HepG2 (cell line): Measurements from ENCODE around the gene GAL3ST3. TPM values are rescaled to one million over a fixed set of nuclear protein-coding genes. Genes with fewer than 3 reads are reported as not detected.

ENCODE experiments used
- ATAC-seq: fragments of 200-7000 bp; cut with Tn5 transposase; 3 replicates; pipeline ENCODE4 v1.9.1; 2020; ENCODE audit warnings: mild to moderate bottlenecking, moderate library complexity
- BruUV-seq: library from RNA; stranded (reverse); fragments of 400-500 nt; replicated peaks from 2 replicates; lab custom pipeline; 2021; lab: Mats Ljungman, UMichigan
- CTCF ChIA-PET: fragments of 300-600 bp; formaldehyde crosslinking; extraction: SDS; loops from one replicate; lab custom pipeline; 2021; ENCODE audit warnings: low total read pairs, inconsistent platforms, low intra/inter-chr PET ratio; lab: Yijun Ruan, JAX
- POLR2A ChIA-PET: fragments of 350-600 bp; sonication (Branson Sonifier 250); formaldehyde crosslinking; loops from one replicate; lab custom pipeline; 2020; ENCODE audit warnings: antibody characterized with exemption, inconsistent platforms; lab: Yijun Ruan, JAX
- DNase-seq: peaks from one replicate; pipeline ENCODE4 v3.0.0-alpha.2; 2015; ENCODE audit warnings: low spot score
- FAIRE-seq: peaks from 3 replicates; lab custom pipeline; 2011; peaks lifted over from hg19 to GRCh38; lab: Jason Lieb, UNC
- H2AFZ ChIP-seq: one replicate; pipeline ENCODE4 v1.6.1; 2011; ENCODE audit warnings: low read length, inconsistent platforms
- H3K27ac ChIP-seq: fragments of 300-600 bp; 3 replicates; pipeline ENCODE4 v1.8.0; 2011; ENCODE audit warnings: mixed run types, mild to moderate bottlenecking, mixed read lengths, low read length, inconsistent platforms; ENCODE audit not compliant: insufficient read depth; ENCODE audit errors: extremely low read length
- H3K27me3 ChIP-seq, 2 experiments: fragments of 200-600 bp in 1 of 2; 2 replicates in 1 of 2; 3 replicates in 1 of 2; pipeline versions ENCODE4 v1.6.0 to v1.8.0; 2011; ENCODE audit warnings: low read length in 2 of 2, mild to moderate bottlenecking in 2 of 2, moderate library complexity in 2 of 2, inconsistent platforms in 1 of 2; ENCODE audit not compliant: insufficient read depth in 2 of 2, control insufficient read depth in 1 of 2
- H3K36me3 ChIP-seq, 2 experiments: fragments of 200-600 bp in 1 of 2; replicated peaks in 1 of 2; 2 replicates in 1 of 2; 3 replicates in 1 of 2; pipeline versions ENCODE4 v1.5.1 to v1.8.0; 2011; ENCODE audit warnings: low read length in 2 of 2, inconsistent platforms in 1 of 2; ENCODE audit not compliant: insufficient read depth in 2 of 2, control insufficient read depth in 1 of 2
- H3K4me1 ChIP-seq: 2 replicates; pipeline ENCODE4 v1.5.1; 2012; ENCODE audit warnings: low read length, inconsistent platforms; ENCODE audit not compliant: insufficient read depth
- H3K4me2 ChIP-seq: 2 replicates; pipeline ENCODE4 v1.6.0; 2011; ENCODE audit warnings: low read depth, low read length, inconsistent platforms
- H3K4me3 ChIP-seq, 3 experiments: fragments of 200-600 bp in 1 of 3; sonication (generic), shearing (Covaris generic) in 1 of 3; replicated peaks in 1 of 3; 2 replicates each; pipeline ENCODE4 v1.5.1; 2011 to 2016; ENCODE audit warnings: low read length in 3 of 3, inconsistent platforms in 2 of 3, low read depth in 2 of 3, mild to moderate bottlenecking in 2 of 3, control low read depth in 1 of 3, mixed read lengths in 1 of 3; ENCODE audit not compliant: insufficient read depth in 1 of 3
- H3K79me2 ChIP-seq: one replicate; pipeline ENCODE4 v1.6.1; 2011; ENCODE audit warnings: low read length, inconsistent platforms; ENCODE audit not compliant: insufficient read depth
- H3K9ac ChIP-seq: 2 replicates; pipeline ENCODE4 v1.6.0; 2011; ENCODE audit warnings: mild to moderate bottlenecking, low read depth, low read length, inconsistent platforms; ENCODE audit not compliant: insufficient read depth
- H3K9me3 ChIP-seq: 2 replicates; pipeline ENCODE4 v1.5.1; 2012; ENCODE audit warnings: mild to moderate bottlenecking, low read length
- H4K20me1 ChIP-seq: 2 replicates; pipeline ENCODE4 v1.6.0; 2011; ENCODE audit warnings: inconsistent platforms, mild to moderate bottlenecking, low read length, moderate library complexity; ENCODE audit not compliant: insufficient read depth
- ATF3 ChIP-seq: sonication (generic); formaldehyde crosslinking; IDR thresholded peaks from 2 replicates; pipeline ENCODE4 v1.4.0; 2020; ENCODE audit warnings: missing genetic modification reagents
- CBX5 ChIP-seq: sonication (generic); formaldehyde crosslinking; IDR thresholded peaks from 2 replicates; pipeline ENCODE4 v1.4.0; 2020; ENCODE audit warnings: missing genetic modification reagents, borderline replicate concordance
- ELF1 ChIP-seq: sonication (generic); formaldehyde crosslinking; IDR thresholded peaks from 2 replicates; pipeline ENCODE4 v1.4.0; 2020; ENCODE audit warnings: missing genetic modification reagents
- ELF3 ChIP-seq: IDR thresholded peaks from 2 replicates; pipeline ENCODE4 v1.6.1; 2016; ENCODE audit warnings: missing genetic modification reagents, missing compliant biosample characterization
- ETV5 ChIP-seq: IDR thresholded peaks from 2 replicates; pipeline ENCODE4 v1.6.1; 2018; ENCODE audit warnings: missing biosample characterization, missing genetic modification reagents, inconsistent platforms, borderline replicate concordance
- FOSL2 ChIP-seq: sonication (generic); formaldehyde crosslinking; IDR thresholded peaks from 2 replicates; pipeline ENCODE4 v1.4.0; 2020; ENCODE audit warnings: missing genetic modification reagents
- GABPA ChIP-seq, 2 experiments: IDR thresholded peaks; 2 replicates each; pipeline ENCODE4 v1.6.1; 2011 to 2016; ENCODE audit warnings: low read depth in 2 of 2, low read length in 1 of 2, missing biosample characterization in 1 of 2, missing genetic modification characterization in 1 of 2
- JUN ChIP-seq: sonication (generic); formaldehyde crosslinking; IDR thresholded peaks from 2 replicates; pipeline ENCODE4 v1.4.0; 2020; ENCODE audit warnings: mild to moderate bottlenecking, missing genetic modification reagents
- KDM4B ChIP-seq: sonication (generic); formaldehyde crosslinking; IDR thresholded peaks from 2 replicates; pipeline ENCODE4 v1.4.0; 2020; ENCODE audit warnings: missing genetic modification reagents
- MYNN ChIP-seq: sonication (generic); formaldehyde crosslinking; IDR thresholded peaks from 2 replicates; pipeline ENCODE4 v1.4.0; 2020; ENCODE audit warnings: mild to moderate bottlenecking, low read depth, missing genetic modification reagents
- PRDM10 ChIP-seq: sonication (generic); formaldehyde crosslinking; IDR thresholded peaks from 2 replicates; pipeline ENCODE4 v1.4.0; 2020; ENCODE audit warnings: low read depth, missing genetic modification reagents
- SALL1 ChIP-seq: sonication (generic); formaldehyde crosslinking; IDR thresholded peaks from 2 replicates; pipeline ENCODE4 v1.8.0; 2022; ENCODE audit warnings: mild to moderate bottlenecking, missing genetic modification reagents
- TFAP4 ChIP-seq: sonication (generic); IDR thresholded peaks from 2 replicates; pipeline ENCODE4 v1.6.1; 2016; ENCODE audit warnings: low read depth, borderline replicate concordance
- ZFP36L1 ChIP-seq: sonication (generic); formaldehyde crosslinking; IDR thresholded peaks from 2 replicates; pipeline ENCODE4 v1.8.0; 2022; ENCODE audit warnings: mild to moderate bottlenecking, missing genetic modification reagents, moderate library complexity
- ZNF207 ChIP-seq: fragments of 450-650 bp; IDR thresholded peaks from 2 replicates; pipeline ENCODE4 v1.6.1; 2016; ENCODE audit warnings: antibody characterized with exemption, borderline replicate concordance
- ZSCAN21 ChIP-seq: sonication (generic); formaldehyde crosslinking; IDR thresholded peaks from 2 replicates; pipeline ENCODE4 v1.8.0; 2022; ENCODE audit warnings: mild to moderate bottlenecking, missing genetic modification reagents, moderate library complexity, borderline replicate concordance
- WGBS: methylation state at CpG from one replicate; pipeline ENCODE4 v1.1.6; 2017; ENCODE audit warnings: low lambda C conversion rate; 5-methylcytosine and 5-hydroxymethylcytosine counted together
- in situ Hi-C: cut with HindIII; loops from 2 replicates; pipeline ENCODE4 v1.10.0; 2017; ENCODE audit warnings: low pct_unique_long_range_greater_than_20kb; ENCODE audit not compliant: extremely low pct_ligation_motif_present
- intact Hi-C: fragments of 100-400 bp; cut with micrococcal nuclease; formaldehyde crosslinking; loops from one replicate; pipeline ENCODE4 v1.10.0; 2022; ENCODE audit not compliant: unreplicated experiment
- polyA plus RNA-seq, 8 experiments: library from polyadenylated mRNA; depleted of rRNA in 3 of 8; stranded (reverse) in 7 of 8; unstranded in 1 of 8; fragments of >200 nt; fragmentation: Illumina TruSeq in 4 of 8; extraction: Trizol in 4 of 8; gene quantifications; 2 replicates each; pipeline versions ENCODE4 v1.2.1 to v1.2.3, GENCODE V29; 2011 to 2016; ENCODE audit warnings: low read depth in 4 of 8, missing spikeins in 1 of 8, mixed read lengths in 1 of 8; ENCODE audit not compliant: insufficient read depth in 1 of 8
- total RNA-seq, 5 experiments: library from RNA; depleted of rRNA; stranded (reverse); fragments of >200 nt; fragmentation: Illumina TruSeq; extraction: Trizol; gene quantifications; 2 replicates each; pipeline ENCODE4 v1.2.3, GENCODE V29; 2016; ENCODE audit warnings: low read depth in 1 of 5
- TF ChIP-seq, protein P1 (sequence below): sonication (generic); formaldehyde crosslinking; IDR thresholded peaks from 2 replicates; pipeline ENCODE4 v1.4.0; 2020; ENCODE audit warnings: missing genetic modification reagents

Gene GAL3ST3
- total and polyA plus RNA-seq, 2 of the 13 experiments (the other 11 are each of a cell fraction or from before 2014, with no cell fraction given): not detected

DNA sequence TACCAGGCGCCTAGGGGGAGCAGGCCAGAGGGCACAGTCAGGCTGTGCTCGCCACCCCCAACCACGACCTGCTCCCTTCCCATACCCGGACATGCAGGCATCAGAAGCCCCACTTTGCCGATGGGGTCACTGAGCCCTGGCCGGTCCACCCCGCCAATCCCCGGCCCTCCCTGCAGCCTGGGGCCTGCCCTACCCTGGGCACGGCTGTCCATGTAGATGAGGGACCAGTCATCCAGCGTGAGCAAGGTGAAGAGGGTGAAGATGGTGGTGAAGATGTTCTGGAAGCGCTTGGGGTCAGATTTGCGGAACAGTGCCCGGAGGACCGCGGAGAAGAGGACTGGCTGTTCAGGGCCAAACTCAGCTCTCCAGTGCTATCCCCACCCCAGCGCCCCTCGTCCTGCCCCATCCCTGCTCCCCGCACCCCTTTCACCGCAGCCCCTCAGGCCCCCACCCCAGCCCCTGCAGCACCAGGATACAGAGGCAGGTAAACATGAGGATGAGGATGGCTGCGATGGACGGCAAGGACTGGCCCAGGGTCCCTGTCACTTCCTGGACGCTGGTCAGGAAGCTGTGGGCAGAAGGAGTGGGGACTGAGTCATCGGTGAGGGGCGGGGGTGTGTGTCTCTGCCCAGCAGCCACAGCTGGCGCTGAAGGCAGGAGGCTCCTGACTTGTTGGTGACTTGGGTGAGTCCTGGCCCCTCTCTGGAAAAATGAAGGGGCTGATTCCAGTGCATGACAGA lies 28.2 kb downstream of the GAL3ST3 start:
- no peak overlapping the region for H2AFZ ChIP-seq
- peaks cover 21% of the 10 kb centered on the region for H3K4me1 ChIP-seq
- CTCF ChIA-PET: no interaction called here
- H3K27ac ChIP-seq: no peak overlapping the region
- H3K79me2 ChIP-seq: no peaks in the 10 kb centered on the region
- POLR2A ChIA-PET: interaction anchor here (1.1 to 1.4 kb wide), 2 partner anchors 18 to 32 kb away, joined by 3 to 4 read pairs; partner anchors contain the start of gene SF3B2
- peaks cover 8 to 36% of the 10 kb centered on the region in 2 experiments; a peak in 3 of 5 replicates for H3K27me3 ChIP-seq
- FAIRE-seq (no peak), ATAC-seq (peak; percentile 62), DNase-seq (no peak)
- in situ Hi-C loops (no loop called here), intact Hi-C loops (no loop called here)
- H3K9me3 ChIP-seq: no peaks in the 10 kb centered on the region
- H3K4me2 ChIP-seq: no peak overlapping the region
- 68% methylated on average over 15 of the region's 25 CpGs for WGBS
- no peaks in the 10 kb centered on the region for H4K20me1 ChIP-seq
- H3K4me3 ChIP-seq: no peak overlapping the region; a peak in 1 of 6 replicates
- no peaks in the 10 kb centered on the region for H3K36me3 ChIP-seq
- no TSS peak for BruUV-seq
- no peak overlapping the region for H3K9ac ChIP-seq
- TF ChIP-seq MYNN (CRISPR knock-in tag) (no peak), GABPA (IDR thresholded peaks at IDR 0.05; ENCODE audit: low read depth, low read length) (peak; percentile 22; the same call in 1 of the 2 replicates), GABPA (CRISPR knock-in tag; IDR thresholded peaks at IDR 0.05; ENCODE audit: low read depth) (peak; percentile 37), FOSL2 (peak; percentile 92), SALL1 (CRISPR knock-in tag) (0 out of 2 replicates have a peak, but pooled peaks have one; percentile 21), ELF3 (CRISPR knock-in tag) (peak; percentile 63; the same call in 1 of the 2 replicates), ATF3 (CRISPR knock-in tag) (peak; percentile 70), JUN (peak; percentile 40; the same call in 1 of the 2 replicates), PRDM10 (CRISPR knock-in tag) (peak; percentile 42; the same call in 1 of the 2 replicates), ZSCAN21 (CRISPR knock-in tag) (0 out of 2 replicates have a peak, but pooled peaks have one; percentile 24), ZFP36L1 (no peak), TFAP4 (peak; percentile 22; the same call in 1 of the 2 replicates), CBX5 (no peak), ZNF207 (no peak), ETV5 (CRISPR knock-in tag) (peak; percentile 27; the same call in 1 of the 2 replicates), KDM4B (CRISPR knock-in tag) (no peak), ELF1 (CRISPR knock-in tag) (0 out of 2 replicates have a peak, but pooled peaks have one; percentile 43)
- TF ChIP-seq, protein P1, sequence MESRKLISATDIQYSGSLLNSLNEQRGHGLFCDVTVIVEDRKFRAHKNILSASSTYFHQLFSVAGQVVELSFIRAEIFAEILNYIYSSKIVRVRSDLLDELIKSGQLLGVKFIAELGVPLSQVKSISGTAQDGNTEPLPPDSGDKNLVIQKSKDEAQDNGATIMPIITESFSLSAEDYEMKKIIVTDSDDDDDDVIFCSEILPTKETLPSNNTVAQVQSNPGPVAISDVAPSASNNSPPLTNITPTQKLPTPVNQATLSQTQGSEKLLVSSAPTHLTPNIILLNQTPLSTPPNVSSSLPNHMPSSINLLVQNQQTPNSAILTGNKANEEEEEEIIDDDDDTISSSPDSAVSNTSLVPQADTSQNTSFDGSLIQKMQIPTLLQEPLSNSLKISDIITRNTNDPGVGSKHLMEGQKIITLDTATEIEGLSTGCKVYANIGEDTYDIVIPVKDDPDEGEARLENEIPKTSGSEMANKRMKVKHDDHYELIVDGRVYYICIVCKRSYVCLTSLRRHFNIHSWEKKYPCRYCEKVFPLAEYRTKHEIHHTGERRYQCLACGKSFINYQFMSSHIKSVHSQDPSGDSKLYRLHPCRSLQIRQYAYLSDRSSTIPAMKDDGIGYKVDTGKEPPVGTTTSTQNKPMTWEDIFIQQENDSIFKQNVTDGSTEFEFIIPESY (CRISPR knock-in tag): peak; percentile 57; the same call in 1 of the 2 replicates
